ENCODE results near the gene BBS2. TPM values are rescaled to one million over a fixed set of nuclear protein-coding genes. Genes with fewer than 3 reads are reported as not detected.

The BBS2 gene
- 10 to 100 TPM; 16.9 to 25.6 (median 19.2) TPM for polyA plus RNA-seq

- Mint-ChIP-seq H3K4me3 (peak within 1 kb of the TSS; percentile 84 to 90 (median 87)), H3K27ac (peak within 1 kb of the TSS; percentile 50 to 90 (median 84)), H3K9me3 (no peaks in the 10 kb centered on the region), H3K4me1 (peaks cover 16 to 22% of the 10 kb centered on the region in 2 donors), H3K27me3 (ENCODE audit: low read depth in 3 of 3) (peaks cover 9 to 11% (median 10%) of the 10 kb centered on the region in 3 donors), H3K36me3 (no peaks in the 10 kb centered on the region)
- DNase-seq = peak; percentile 86 to 91 (median 88)
Measured at GRCh38 chr16:56519459-56520250, at the start of gene BBS2. TSS of gene BBS2 (minus strand) at chr16:56520024. CDS start at chr16:56519862, 162 bp downstream.

GRCh38 chr16:56564793-56565477 lies 45.1 kb upstream of the BBS2 start, which contains the start of gene MT4:
TSS of gene MT4 (plus strand) at chr16:56565073. CDS start at chr16:56565129, 56 bp downstream.
- Mint-ChIP-seq H3K27me3 (ENCODE audit: low read depth in 3 of 3) (peaks cover 5 to 12% (median 9%) of the 10 kb centered on the region in 3 donors), H3K4me3 (no peak within 1 kb of the TSS), H3K9me3 (no peaks in the 10 kb centered on the region), H3K27ac (no peak within 1 kb of the TSS), H3K4me1 (no peaks in the 10 kb centered on the region), H3K36me3 (no peaks in the 10 kb centered on the region)
- DNase-seq = no peak

DNA sequence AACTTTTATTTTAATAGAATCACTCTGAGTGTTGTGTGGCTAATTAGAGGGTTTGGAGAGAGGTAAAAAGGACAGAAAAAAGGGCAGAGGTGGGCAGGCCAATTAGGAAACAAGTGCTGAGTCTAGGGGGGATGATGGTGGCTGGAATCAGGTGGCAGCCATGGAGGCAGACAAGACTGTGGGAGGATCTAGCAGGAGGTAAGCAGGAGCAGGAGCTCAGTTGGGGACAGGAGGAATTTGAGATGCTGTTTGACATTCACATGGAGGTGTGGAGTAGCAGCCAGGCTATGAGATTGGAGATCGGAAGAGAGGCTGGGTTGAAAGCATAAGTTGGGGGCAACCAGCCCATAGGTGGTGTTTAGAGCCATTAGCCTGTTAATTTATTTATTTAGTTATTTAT lies 41.3 kb upstream of the BBS2 start:
- DNase-seq = no peak
- Mint-ChIP-seq H3K27me3 (ENCODE audit: low read depth in 3 of 3) (peaks cover 6 to 16% (median 7%) of the 10 kb centered on the region in 3 donors), H3K4me3 (no peak overlapping the region), H3K36me3 (no peaks in the 10 kb centered on the region), H3K4me1 (no peaks in the 10 kb centered on the region), H3K9me3 (no peaks in the 10 kb centered on the region), H3K27ac (peak overlapping the region in 2 of 6 donors; percentile 3 to 63)

DNA sequence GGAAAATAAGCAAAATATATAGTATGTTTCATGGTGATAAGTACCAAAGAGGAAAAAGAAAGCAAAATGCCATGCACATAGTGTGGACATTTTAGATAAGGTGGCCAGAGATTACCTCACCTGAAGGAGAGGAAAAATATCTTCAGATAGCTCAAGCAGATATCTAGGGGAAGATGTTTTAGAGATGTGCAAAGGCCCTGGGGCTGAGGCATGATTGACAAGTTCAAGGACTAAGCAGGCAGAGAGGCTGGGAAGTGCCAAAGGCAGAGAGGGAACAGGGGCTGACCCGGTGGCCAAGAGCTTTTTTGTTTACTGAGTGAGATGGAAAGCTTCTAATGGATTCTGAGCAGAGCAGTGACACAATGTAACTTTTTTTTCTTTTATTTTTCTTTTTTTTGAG lies 40.6 kb upstream of the BBS2 start:
- no peak for DNase-seq
- Mint-ChIP-seq H3K36me3 (no peaks in the 10 kb centered on the region), H3K27me3 (ENCODE audit: low read depth in 3 of 3) (peaks cover 6 to 16% (median 7%) of the 10 kb centered on the region in 3 donors), H3K27ac (no peak overlapping the region), H3K4me3 (no peak overlapping the region), H3K4me1 (no peaks in the 10 kb centered on the region), H3K9me3 (no peaks in the 10 kb centered on the region)

DNA sequence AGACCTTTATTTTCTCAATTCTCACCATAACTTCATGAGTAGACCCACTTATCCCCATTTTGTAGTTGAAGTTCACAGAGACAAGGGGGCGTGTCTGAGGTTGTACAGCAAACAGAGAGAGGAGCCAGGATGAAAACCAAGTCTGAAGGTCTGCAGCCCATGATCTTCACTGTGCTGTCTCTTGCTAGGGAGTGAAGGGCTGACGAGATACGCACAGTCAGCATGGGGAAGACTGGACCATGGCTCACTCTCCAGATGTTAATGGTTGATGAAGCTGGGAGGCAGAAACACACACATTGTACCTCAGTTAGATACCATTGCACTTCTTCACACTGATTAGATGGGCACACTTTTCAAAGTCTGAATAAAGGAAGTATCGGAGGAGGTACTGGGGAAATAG lies 39.3 kb upstream of the BBS2 start:
- Mint-ChIP-seq H3K27ac (no peak overlapping the region), H3K4me1 (no peaks in the 10 kb centered on the region), H3K4me3 (no peak overlapping the region), H3K36me3 (no peaks in the 10 kb centered on the region), H3K27me3 (ENCODE audit: low read depth in 3 of 3) (peaks cover 5 to 20% (median 5%) of the 10 kb centered on the region in 3 donors), H3K9me3 (no peaks in the 10 kb centered on the region)
- DNase-seq = no peak

DNA sequence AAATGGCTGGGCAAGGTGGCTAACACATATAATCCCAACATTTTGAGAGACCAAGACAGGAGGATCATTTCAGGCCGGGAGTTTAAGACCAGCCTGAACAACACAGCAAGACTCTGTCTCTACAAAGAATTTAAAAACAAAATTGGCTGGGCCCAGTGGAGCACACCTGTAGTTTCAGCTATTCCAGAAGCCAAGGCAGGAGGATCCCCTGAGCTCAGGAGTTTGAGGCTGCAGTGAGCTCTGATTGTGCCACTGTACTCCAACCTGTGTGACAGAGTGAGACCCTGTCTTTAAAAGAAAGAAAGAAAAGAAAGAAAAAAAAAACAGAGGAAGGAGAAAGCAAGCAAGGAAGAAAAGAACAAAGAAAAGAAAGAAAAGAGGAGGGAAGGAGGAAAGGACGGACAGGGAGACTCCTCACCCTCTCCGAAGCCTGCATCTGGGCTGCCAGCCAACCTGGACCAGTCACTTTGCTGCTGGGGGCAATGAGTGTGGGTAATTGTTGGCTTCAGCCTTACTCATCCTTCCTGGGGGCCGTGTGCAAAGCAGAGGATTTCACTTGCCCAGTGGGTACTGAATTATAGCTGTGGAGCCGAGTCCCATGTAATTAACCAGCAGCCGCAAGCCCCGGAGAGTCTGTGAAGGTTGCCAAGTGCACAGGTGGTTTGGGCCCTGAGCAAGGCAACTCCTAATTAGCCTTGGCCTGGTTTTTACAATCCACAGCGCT lies 38.4 kb upstream of the BBS2 start:
- H3K4me3 Mint-ChIP-seq = no peak overlapping the region
- peaks cover 3 to 16% (median 8%) of the 10 kb centered on the region in 3 donors for H3K27me3 Mint-ChIP-seq (ENCODE audit: low read depth in 3 of 3)
- no peak for DNase-seq
- H3K4me1 Mint-ChIP-seq = no peaks in the 10 kb centered on the region
- H3K27ac Mint-ChIP-seq = no peak overlapping the region
- no peaks in the 10 kb centered on the region for H3K9me3 Mint-ChIP-seq
- H3K36me3 Mint-ChIP-seq = no peaks in the 10 kb centered on the region

DNA sequence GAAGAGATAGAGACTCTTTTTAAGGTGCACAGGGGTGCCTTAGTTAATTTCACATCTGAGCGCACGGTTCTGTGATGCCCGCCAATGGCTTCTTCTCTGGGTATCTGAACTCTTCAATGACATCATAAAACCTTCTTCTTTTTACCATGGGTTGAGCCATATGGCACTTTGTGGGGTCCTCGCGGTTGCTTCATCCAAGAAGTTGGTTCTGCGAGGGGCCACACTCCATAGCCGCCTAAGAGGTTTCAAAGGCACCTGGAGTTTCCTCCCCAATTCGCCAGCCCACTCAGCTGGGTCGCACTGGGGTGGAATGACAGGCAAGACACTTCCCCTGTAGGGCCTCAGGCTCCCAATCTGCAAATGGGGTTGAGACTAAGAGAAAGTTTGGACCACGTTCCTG lies 34.6 kb upstream of the BBS2 start:
- Mint-ChIP-seq H3K27me3 (ENCODE audit: low read depth in 3 of 3) (peaks cover 0 to 10% (median 10%) of the 10 kb centered on the region in 3 donors), H3K27ac (no peak overlapping the region), H3K36me3 (no peaks in the 10 kb centered on the region), H3K9me3 (no peaks in the 10 kb centered on the region), H3K4me3 (no peak overlapping the region), H3K4me1 (no peaks in the 10 kb centered on the region)
- no peak for DNase-seq

DNA sequence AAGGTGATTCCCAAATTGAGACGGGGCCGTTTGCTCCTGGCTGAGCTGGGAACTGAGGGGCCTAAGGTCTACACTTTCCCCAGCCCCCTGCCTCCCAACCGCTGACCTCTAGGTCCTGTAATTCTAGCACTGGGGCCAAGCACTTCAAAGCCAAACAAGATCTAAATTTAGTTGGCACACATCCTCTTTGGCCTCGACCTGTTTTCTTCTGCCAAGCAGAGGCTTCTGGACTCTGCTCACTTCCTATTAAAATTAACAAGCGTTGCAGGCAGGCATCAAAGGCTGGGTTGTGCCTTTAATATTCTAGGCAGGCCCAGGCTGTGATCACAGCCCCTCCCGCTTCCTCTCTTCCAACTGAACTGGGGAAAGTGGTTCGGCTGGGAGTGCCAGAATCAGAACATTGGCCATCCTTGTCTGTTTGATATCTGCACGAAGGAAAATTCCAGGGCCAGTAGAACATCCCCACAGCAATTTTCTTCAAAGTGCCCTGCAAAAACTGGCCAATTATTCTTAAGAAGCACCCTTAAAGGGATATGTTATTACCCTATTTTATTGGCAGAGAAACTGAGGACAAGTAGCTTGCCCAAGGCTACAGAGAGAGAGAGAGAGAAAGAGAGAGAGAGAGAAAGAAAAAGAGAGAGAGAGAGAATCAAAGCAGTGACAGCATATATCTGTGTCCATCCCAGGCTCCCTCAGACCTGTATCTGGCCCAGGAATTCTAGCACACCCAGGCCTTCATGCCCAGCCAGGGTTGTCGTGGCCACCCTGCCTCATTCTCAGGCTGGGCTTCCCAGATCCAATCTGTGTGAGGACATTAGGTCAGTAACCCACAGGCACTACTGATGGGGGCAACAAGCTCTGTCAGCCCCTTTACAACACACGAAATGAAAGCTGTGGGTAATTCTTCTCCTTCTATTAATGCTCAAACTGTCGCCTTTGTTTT lies 32.2 kb upstream of the BBS2 start:
- H3K27ac Mint-ChIP-seq = no peak overlapping the region
- DNase-seq = no peak
- no peaks in the 10 kb centered on the region for H3K9me3 Mint-ChIP-seq
- H3K27me3 Mint-ChIP-seq (ENCODE audit: low read depth in 3 of 3) = peaks cover 0 to 10% (median 8%) of the 10 kb centered on the region in 3 donors
- no peak overlapping the region for H3K4me3 Mint-ChIP-seq
- no peaks in the 10 kb centered on the region for H3K36me3 Mint-ChIP-seq
- H3K4me1 Mint-ChIP-seq = peaks cover 4 to 11% of the 10 kb centered on the region in 2 donors

GRCh38 chr16:56549744-56550385 lies 30.0 kb upstream of the BBS2 start:
- H3K27ac Mint-ChIP-seq = no peak overlapping the region
- H3K4me1 Mint-ChIP-seq = peaks cover 4 to 11% of the 10 kb centered on the region in 2 donors
- no peak for DNase-seq
- no peaks in the 10 kb centered on the region for H3K9me3 Mint-ChIP-seq
- no peaks in the 10 kb centered on the region for H3K36me3 Mint-ChIP-seq
- peaks cover 0 to 8% (median 5%) of the 10 kb centered on the region in 3 donors for H3K27me3 Mint-ChIP-seq (ENCODE audit: low read depth in 3 of 3)
- no peak overlapping the region for H3K4me3 Mint-ChIP-seq

GRCh38 chr16:56549161-56549560 lies 29.3 kb upstream of the BBS2 start:
- Mint-ChIP-seq H3K36me3 (no peaks in the 10 kb centered on the region), H3K27me3 (ENCODE audit: low read depth in 3 of 3) (peaks cover 0 to 8% (median 5%) of the 10 kb centered on the region in 3 donors), H3K4me1 (peaks cover 4 to 11% of the 10 kb centered on the region in 2 donors), H3K9me3 (no peaks in the 10 kb centered on the region), H3K4me3 (no peak overlapping the region), H3K27ac (no peak overlapping the region)
- DNase-seq = no peak

DNA sequence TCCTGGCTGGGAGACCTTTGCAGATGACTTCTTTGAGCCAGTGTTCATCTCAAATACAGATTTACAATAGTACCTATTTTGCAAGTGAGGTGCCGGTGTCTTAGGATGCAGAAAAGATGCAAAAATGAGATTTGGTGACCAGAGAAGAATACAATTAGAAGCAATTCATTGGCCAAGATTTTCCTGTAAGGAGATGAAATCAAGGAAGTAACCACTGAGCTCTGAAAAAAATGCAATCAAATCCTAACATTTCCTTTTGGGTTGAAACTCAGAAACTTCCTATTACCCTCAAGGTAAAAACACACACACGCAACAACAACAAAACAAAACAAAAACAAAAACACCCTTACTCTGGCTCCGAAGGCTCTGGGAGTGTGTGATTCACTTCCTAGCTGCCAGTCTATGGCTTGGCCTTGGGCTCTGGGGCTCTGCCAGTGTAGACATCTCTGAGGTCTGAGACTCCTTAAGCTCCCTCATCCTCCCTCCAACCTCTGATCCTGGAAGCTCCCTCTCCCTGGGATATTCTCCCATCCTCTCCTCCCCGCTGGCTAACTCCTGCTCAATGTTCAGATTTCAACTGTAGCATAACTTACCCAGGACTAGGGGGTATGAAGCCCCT lies 28.2 kb upstream of the BBS2 start:
- Mint-ChIP-seq H3K4me3 (no peak overlapping the region), H3K27ac (no peak overlapping the region), H3K4me1 (peaks cover 4 to 11% of the 10 kb centered on the region in 2 donors), H3K9me3 (no peaks in the 10 kb centered on the region), H3K36me3 (no peaks in the 10 kb centered on the region), H3K27me3 (ENCODE audit: low read depth in 3 of 3) (peaks cover 0 to 5% (median 4%) of the 10 kb centered on the region in 3 donors)
- DNase-seq = no peak

All from immature natural killer cell (primary cell).